Caco-2 (cell line): ENCODE results near the gene HUWE1. TPM values are rescaled to one million over a fixed set of nuclear protein-coding genes. Genes with fewer than 3 reads are reported as not detected.

ENCODE experiments used
- BruUV-seq: library from RNA; stranded (reverse); fragments of 400-500 nt; replicated peaks from 2 replicates; lab custom pipeline; 2021; lab: Mats Ljungman, UMichigan
- CTCF ChIA-PET: fragments of 300-600 bp; sonication (Branson Sonifier 250); formaldehyde crosslinking; loops from one replicate; lab custom pipeline; 2022; ENCODE audit warnings: antibody characterized with exemption; lab: Charles Lee
- POLR2A ChIA-PET: fragments of 300-600 bp; sonication (Branson Sonifier 250); formaldehyde crosslinking; loops from one replicate; lab custom pipeline; 2022; ENCODE audit warnings: antibody characterized with exemption; lab: Charles Lee
- DNase-seq, 2 experiments: peaks; one replicate each; pipeline versions ENCODE4 v3.0.0 to v3.0.0-alpha.2; 2020 to 2022
- H3K27me3 ChIP-seq: replicated peaks from 2 replicates; pipeline ENCODE4 v1.6.0; 2011; ENCODE audit warnings: low read length; ENCODE audit not compliant: control insufficient read depth, insufficient read depth
- H3K36me3 ChIP-seq: 2 replicates; pipeline ENCODE4 v1.5.1; 2011; ENCODE audit warnings: low read length; ENCODE audit not compliant: control insufficient read depth, insufficient read depth
- H3K4me1 ChIP-seq: fragments of 250-450 bp; sonication (Bioruptor Pico); 2 replicates; pipeline ENCODE4 v1.5.1; 2020; ENCODE audit warnings: mild to moderate bottlenecking
- H3K4me3 ChIP-seq: 2 replicates; pipeline ENCODE4 v1.5.1; 2011; ENCODE audit warnings: low read depth, mild to moderate bottlenecking, control low read depth, low read length
- H3K9me3 ChIP-seq: fragments of 250-450 bp; sonication (Bioruptor Pico); 2 replicates; pipeline ENCODE4 v1.5.1; 2020; ENCODE audit warnings: mild to moderate bottlenecking, moderate library complexity
- H3K27ac Mint-ChIP-seq: one replicate; pipeline ENCODE4 v1.8.0; 2022; ENCODE audit warnings: mixed read lengths; ENCODE audit not compliant: unreplicated experiment
- H3K27me3 Mint-ChIP-seq: one replicate; pipeline ENCODE4 v1.8.0; 2022; ENCODE audit warnings: mixed read lengths; ENCODE audit not compliant: insufficient read depth, unreplicated experiment
- H3K36me3 Mint-ChIP-seq: one replicate; pipeline ENCODE4 v1.8.0; 2022; ENCODE audit warnings: mild to moderate bottlenecking, mixed read lengths; ENCODE audit not compliant: insufficient read depth, unreplicated experiment
- H3K4me1 Mint-ChIP-seq: one replicate; pipeline ENCODE4 v1.8.0; 2022; ENCODE audit warnings: low read depth, mixed read lengths; ENCODE audit not compliant: unreplicated experiment
- H3K4me3 Mint-ChIP-seq: one replicate; pipeline ENCODE4 v1.8.0; 2022; ENCODE audit warnings: mild to moderate bottlenecking, moderate library complexity, mixed read lengths; ENCODE audit not compliant: unreplicated experiment
- H3K9me3 Mint-ChIP-seq: one replicate; pipeline ENCODE4 v1.8.0; 2022; ENCODE audit warnings: mixed read lengths; ENCODE audit not compliant: unreplicated experiment
- CTCF ChIP-seq, 2 experiments: fragments of 200-600 bp in 1 of 2; IDR thresholded peaks; 1 replicate in 1 of 2; 2 replicates in 1 of 2; pipeline versions ENCODE4 v1.5.1 to v1.8.0; 2011 to 2022; ENCODE audit warnings: antibody characterized with exemption in 1 of 2, control low read depth in 1 of 2, inconsistent platforms in 1 of 2, low read depth in 1 of 2, low read length in 1 of 2, mild to moderate bottlenecking in 1 of 2, moderate library complexity in 1 of 2; ENCODE audit not compliant: insufficient read depth in 1 of 2, severe bottlenecking in 1 of 2, unreplicated experiment in 1 of 2
- intact Hi-C: fragments of 100-400 bp; cut with micrococcal nuclease; formaldehyde crosslinking; loops from one replicate; pipeline ENCODE4 v1.10.0; 2022; ENCODE audit not compliant: unreplicated experiment
- microRNA-seq: library from miRNA; unstranded; fragments of <30 nt; microRNA quantifications from one replicate; pipeline ENCODE4 v1.2.0, GENCODE V29; 2022
- total RNA-seq: library from RNA; stranded (reverse); gene quantifications from 2 replicates; pipeline ENCODE4 v1.2.3, GENCODE V29; 2022

Gene HUWE1
- total RNA-seq, 1 experiment from 2014 or later: 222 TPM

DNA sequence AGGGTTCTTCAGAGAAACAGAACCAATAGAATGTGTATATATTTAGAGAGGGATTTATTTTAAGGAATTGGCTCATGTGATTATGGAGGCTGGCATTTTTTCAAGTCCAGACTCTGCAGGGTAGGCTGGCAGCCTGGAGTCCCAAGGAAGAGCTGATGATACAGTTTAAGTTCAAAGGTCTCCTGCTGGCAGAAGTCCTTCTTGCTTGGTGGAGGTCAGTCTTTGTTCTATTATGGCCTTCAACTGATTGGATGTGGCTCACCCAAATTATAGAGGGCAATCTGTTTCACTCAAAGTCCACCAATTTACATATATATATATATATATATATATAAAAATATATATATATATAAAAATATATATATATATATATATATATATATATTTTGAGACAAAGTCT, 200.2 kb downstream of the HUWE1 start:
- no peak overlapping the region for H3K27ac Mint-ChIP-seq
- intact Hi-C loops: no loop called here
- Histone ChIP-seq H3K36me3 (no peaks in the 10 kb centered on the region), H3K9me3 (no peaks in the 10 kb centered on the region), H3K4me1 (no peaks in the 10 kb centered on the region), H3K27me3 (no peaks in the 10 kb centered on the region), H3K4me3 (no peak overlapping the region)
- no peaks in the 10 kb centered on the region for H3K4me1 Mint-ChIP-seq
- no peak overlapping the region for H3K4me3 Mint-ChIP-seq
- no peak for TF ChIP-seq CTCF (IDR thresholded peaks at IDR 0.05; ENCODE audit: insufficient read depth in 1 of 2, low read depth in 1 of 2, low read length in 1 of 2, severe bottlenecking in 1 of 2, unreplicated experiment in 1 of 2)
- BruUV-seq: no TSS peak
- DNase-seq: no peak
- ChIA-PET CTCF (no interaction called here), POLR2A (no interaction called here)
- H3K36me3 Mint-ChIP-seq: no peaks in the 10 kb centered on the region
- no peaks in the 10 kb centered on the region for H3K9me3 Mint-ChIP-seq
- peaks cover 5% of the 10 kb centered on the region for H3K27me3 Mint-ChIP-seq

- TF ChIP-seq CTCF (IDR thresholded peaks at IDR 0.05; ENCODE audit: insufficient read depth in 1 of 2, low read depth in 1 of 2, low read length in 1 of 2, severe bottlenecking in 1 of 2, unreplicated experiment in 1 of 2): no peak
- H3K9me3 ChIP-seq: no peaks in the 10 kb centered on the region
- intact Hi-C loops: loop anchor here (5.0 kb wide), 1 partner anchor 172 kb away; no protein-coding TSS in a partner anchor
- H3K4me3 Mint-ChIP-seq: no peak overlapping the region
- H3K36me3 ChIP-seq: no peaks in the 10 kb centered on the region
- POLR2A ChIA-PET: no interaction called here
- DNase-seq: no peak
- BruUV-seq: no TSS peak
- H3K27me3 ChIP-seq: no peaks in the 10 kb centered on the region
- H3K27me3 Mint-ChIP-seq: no peaks in the 10 kb centered on the region
- no peaks in the 10 kb centered on the region for H3K4me1 ChIP-seq
- no peaks in the 10 kb centered on the region for H3K9me3 Mint-ChIP-seq
- no peak overlapping the region for H3K27ac Mint-ChIP-seq
- no peaks in the 10 kb centered on the region for H3K36me3 Mint-ChIP-seq
- H3K4me3 ChIP-seq: no peak overlapping the region
- no peaks in the 10 kb centered on the region for H3K4me1 Mint-ChIP-seq
- CTCF ChIA-PET: no interaction called here
Measured at GRCh38 chrX:53483838-53484405, 202.6 kb downstream of the HUWE1 start.

- H3K9me3 Mint-ChIP-seq: no peaks in the 10 kb centered on the region
- CTCF ChIA-PET: no interaction called here
- H3K27ac Mint-ChIP-seq: no peak overlapping the region
- Histone ChIP-seq H3K4me3 (no peak overlapping the region), H3K36me3 (no peaks in the 10 kb centered on the region), H3K9me3 (no peaks in the 10 kb centered on the region), H3K4me1 (no peaks in the 10 kb centered on the region), H3K27me3 (no peaks in the 10 kb centered on the region)
- intact Hi-C loops: loop anchor here (5.0 kb wide), 1 partner anchor 171 kb away; no protein-coding TSS in a partner anchor
- no peak for DNase-seq
- no peaks in the 10 kb centered on the region for H3K4me1 Mint-ChIP-seq
- TF ChIP-seq CTCF (IDR thresholded peaks at IDR 0.05; ENCODE audit: insufficient read depth in 1 of 2, low read depth in 1 of 2, low read length in 1 of 2, severe bottlenecking in 1 of 2, unreplicated experiment in 1 of 2): no peak
- no peaks in the 10 kb centered on the region for H3K27me3 Mint-ChIP-seq
- no peak overlapping the region for H3K4me3 Mint-ChIP-seq
- BruUV-seq: no TSS peak
- no peaks in the 10 kb centered on the region for H3K36me3 Mint-ChIP-seq
- POLR2A ChIA-PET: no interaction called here
Measured at GRCh38 chrX:53483416-53483815, 203.1 kb downstream of the HUWE1 start.

Small RNA genes lying within 50 kb of the gene (microRNA-seq; reads per million reads assigned to microRNA genes)
- 2,408 reads per million, percentile 94 among the genes with 10 or more reads in this experiment for gene MIR98
- 460 reads per million, percentile 81 among the genes with 10 or more reads in this experiment for gene MIRLET7F2
